ENCODE measurements around the gene KIFC3. TPM values are rescaled to one million over a fixed set of nuclear protein-coding genes. Genes with fewer than 3 reads are reported as not detected.

The KIFC3 gene
- total RNA-seq, 8 experiments from 2014 or later, result 2.7 to 32.4 (median 8.2) TPM

- Histone ChIP-seq H3K4me3 (no peak overlapping the region), H3K27ac (peak overlapping the region in 1 of 2 donors; percentile 44), H3K4me1 (replicated peaks in 1 of 2) (peaks cover 8 to 11% of the 10 kb centered on the region in 2 donors)
- 67% methylated on average over 3 of the region's 9 CpGs; no CpG with 5 or more reads in 9 of the 10 experiments for WGBS, 10 experiments
- in situ Hi-C loops (cut with MboI; ENCODE audit: low pct_unique_long_range_greater_than_20kb in 2 of 9, low sequenced_read_pairs in 9 of 9, unreplicated experiment in 9 of 9), result loop anchor here in 2 of 9 experiments (25.0 kb wide), 2 partner anchors 223 to 248 kb away; partner anchors contain the start of genes USB1 (in 1 of the 2) and ZNF319 (in 1 of the 2)
- ATAC-seq (replicated peaks in 6 of 8), result no peak
Measured at GRCh38 chr16:57764006-57764340, 38.3 kb downstream of the KIFC3 start.

- no peak overlapping the region for H3K4me3 ChIP-seq
- H3K27ac ChIP-seq, result peak overlapping the region in 1 of 2 donors; percentile 44
- in situ Hi-C loops (cut with MboI; ENCODE audit: low pct_unique_long_range_greater_than_20kb in 2 of 9, low sequenced_read_pairs in 9 of 9, unreplicated experiment in 9 of 9), result loop anchor here in 2 of 9 experiments (25.0 kb wide), 2 partner anchors 224 to 249 kb away; partner anchors contain the start of genes USB1 (in 1 of the 2) and ZNF319 (in 1 of the 2)
- no peak for ATAC-seq (replicated peaks in 6 of 8)
- 80 to 100% (median 93%) methylated on average over 2 to 5 of the region's 14 CpGs; no CpG with 5 or more reads in 7 of the 10 experiments for WGBS, 10 experiments
- peaks cover 8 to 11% of the 10 kb centered on the region in 2 donors for H3K4me1 ChIP-seq (replicated peaks in 1 of 2)
Measured at GRCh38 chr16:57763285-57764005, 38.8 kb downstream of the KIFC3 start.

DNA sequence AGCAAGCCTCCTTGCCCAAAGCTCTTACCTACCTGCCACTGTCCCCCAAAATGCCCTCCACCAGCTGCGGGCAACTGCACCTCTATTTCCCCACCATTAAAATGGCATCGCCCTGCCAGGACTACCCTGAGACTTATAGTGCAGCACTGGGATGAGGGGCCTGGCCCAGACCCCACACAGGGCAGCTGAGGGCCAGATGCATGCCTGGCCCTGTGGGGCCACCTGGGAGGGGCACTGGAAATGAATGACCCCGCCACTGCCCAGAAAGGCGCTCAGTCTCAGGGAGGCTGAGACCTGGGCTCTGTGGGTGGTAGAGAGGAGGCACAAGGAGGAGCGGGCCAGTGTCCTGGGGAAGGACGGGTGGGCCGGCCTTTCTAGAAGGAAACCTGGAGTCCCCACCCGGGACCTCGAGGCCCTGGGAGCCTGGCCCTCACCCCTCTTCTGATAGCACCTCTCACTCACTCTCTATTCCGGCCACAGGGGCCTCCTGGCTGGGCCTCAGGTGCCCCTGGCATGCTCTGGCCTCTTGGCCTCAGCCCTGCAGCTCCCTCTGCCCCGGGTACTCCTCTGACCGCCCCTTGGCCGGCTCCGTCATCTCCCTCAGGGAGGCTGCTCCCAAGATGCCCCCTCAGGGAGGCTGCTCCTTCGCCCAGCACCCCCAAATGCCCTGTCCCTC is 39.8 kb downstream of the KIFC3 start:
- H3K4me1 ChIP-seq (replicated peaks in 1 of 2), result peaks cover 8 to 11% of the 10 kb centered on the region in 2 donors
- in situ Hi-C loops (cut with MboI; ENCODE audit: low pct_unique_long_range_greater_than_20kb in 2 of 9, low sequenced_read_pairs in 9 of 9, unreplicated experiment in 9 of 9), result loop anchor here in 2 of 9 experiments (25.0 kb wide), 2 partner anchors 225 to 250 kb away; partner anchors contain the start of genes USB1 (in 1 of the 2) and ZNF319 (in 1 of the 2)
- no peak overlapping the region for H3K4me3 ChIP-seq
- H3K27ac ChIP-seq, result no peak overlapping the region
- no peak for ATAC-seq (replicated peaks in 6 of 8)
- WGBS, 10 experiments, result 50 to 100% (median 73%) methylated on average over 1 to 2 of the region's 15 CpGs; no CpG with 5 or more reads in 7 of the 10 experiments

- ATAC-seq (replicated peaks in 6 of 8), result no peak
- 100% methylated on average over 1 to 2 of the region's 12 CpGs; no CpG with 5 or more reads in 6 of the 10 experiments for WGBS, 10 experiments
- H3K4me1 ChIP-seq (replicated peaks in 1 of 2), result peaks cover 8 to 11% of the 10 kb centered on the region in 2 donors
- H3K4me3 ChIP-seq, result no peak overlapping the region
- H3K27ac ChIP-seq, result no peak overlapping the region
- in situ Hi-C loops (cut with MboI; ENCODE audit: low pct_unique_long_range_greater_than_20kb in 2 of 9, low sequenced_read_pairs in 9 of 9, unreplicated experiment in 9 of 9), result loop anchor here in 2 of 9 experiments (25.0 kb wide), 2 partner anchors 225 to 250 kb away; partner anchors contain the start of genes USB1 (in 1 of the 2) and ZNF319 (in 1 of the 2)
Measured at GRCh38 chr16:57761957-57762356, 40.3 kb downstream of the KIFC3 start.

DNA sequence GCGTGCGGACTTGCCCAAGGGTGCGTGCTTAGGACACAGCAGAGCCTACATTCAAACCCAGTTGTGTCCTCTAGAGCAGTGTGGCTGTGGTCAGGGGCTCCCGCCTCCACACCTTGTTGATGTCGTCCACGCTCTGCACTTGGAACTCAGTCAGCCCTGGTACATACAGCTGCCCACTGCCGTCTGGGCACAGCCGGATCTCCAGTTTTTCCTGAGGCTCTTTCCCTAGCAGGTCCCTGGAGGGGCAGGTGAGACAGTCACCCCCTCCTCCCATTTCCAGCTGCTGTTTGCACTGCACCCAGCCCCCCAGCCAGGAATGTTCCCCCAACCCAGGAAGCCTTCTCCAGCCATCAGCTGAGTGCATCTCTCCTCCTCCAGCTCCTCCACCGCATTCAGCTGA is 41.0 kb downstream of the KIFC3 start:
- 17 to 100% (median 90%) methylated on average over 1 to 6 of the region's 9 CpGs; no CpG with 5 or more reads in 5 of the 10 experiments for WGBS, 10 experiments
- ATAC-seq (replicated peaks in 6 of 8), result no peak
- Histone ChIP-seq H3K4me1 (replicated peaks in 1 of 2) (peaks cover 8 to 11% of the 10 kb centered on the region in 2 donors), H3K27ac (no peak overlapping the region), H3K4me3 (no peak overlapping the region)
- in situ Hi-C loops (cut with MboI; ENCODE audit: low pct_unique_long_range_greater_than_20kb in 2 of 9, low sequenced_read_pairs in 9 of 9, unreplicated experiment in 9 of 9), result loop anchor here in 2 of 9 experiments (25.0 kb wide), 2 partner anchors 226 to 251 kb away; partner anchors contain the start of genes USB1 (in 1 of the 2) and ZNF319 (in 1 of the 2)

- WGBS, 10 experiments, result 85 to 100% (median 90%) methylated on average over 1 to 13 of the region's 40 CpGs; no CpG with 5 or more reads in 4 of the 10 experiments
- Histone ChIP-seq H3K4me1 (replicated peaks in 1 of 2) (peaks cover 8 to 11% of the 10 kb centered on the region in 2 donors), H3K4me3 (no peak overlapping the region), H3K27ac (no peak overlapping the region)
- ATAC-seq (replicated peaks in 6 of 8), result no peak
- in situ Hi-C loops (cut with MboI; ENCODE audit: low pct_unique_long_range_greater_than_20kb in 2 of 9, low sequenced_read_pairs in 9 of 9, unreplicated experiment in 9 of 9), result loop anchor here in 2 of 9 experiments (25.0 kb wide), 2 partner anchors 227 to 252 kb away; partner anchors contain the start of genes USB1 (in 1 of the 2) and ZNF319 (in 1 of the 2)
Measured at GRCh38 chr16:57760357-57761160, 41.7 kb downstream of the KIFC3 start.

GRCh38 chr16:57759541-57760356 is 42.5 kb downstream of the KIFC3 start:
- peaks cover 7 to 8% of the 10 kb centered on the region in 2 donors for H3K4me1 ChIP-seq (replicated peaks in 1 of 2)
- in situ Hi-C loops (cut with MboI; ENCODE audit: low pct_unique_long_range_greater_than_20kb in 2 of 9, low sequenced_read_pairs in 9 of 9, unreplicated experiment in 9 of 9), result loop anchor here in 2 of 9 experiments (10.0 to 25.0 kb wide), 3 partner anchors 105 to 253 kb away; partner anchors contain the start of genes USB1 (in 1 of the 2) and ZNF319 (in 1 of the 2)
- 40 to 93% (median 83%) methylated on average over 1 to 12 of the region's 21 CpGs; no CpG with 5 or more reads in 2 of the 10 experiments for WGBS, 10 experiments
- H3K27ac ChIP-seq, result no peak overlapping the region
- no peak overlapping the region for H3K4me3 ChIP-seq
- ATAC-seq (replicated peaks in 6 of 8), result no peak

DNA sequence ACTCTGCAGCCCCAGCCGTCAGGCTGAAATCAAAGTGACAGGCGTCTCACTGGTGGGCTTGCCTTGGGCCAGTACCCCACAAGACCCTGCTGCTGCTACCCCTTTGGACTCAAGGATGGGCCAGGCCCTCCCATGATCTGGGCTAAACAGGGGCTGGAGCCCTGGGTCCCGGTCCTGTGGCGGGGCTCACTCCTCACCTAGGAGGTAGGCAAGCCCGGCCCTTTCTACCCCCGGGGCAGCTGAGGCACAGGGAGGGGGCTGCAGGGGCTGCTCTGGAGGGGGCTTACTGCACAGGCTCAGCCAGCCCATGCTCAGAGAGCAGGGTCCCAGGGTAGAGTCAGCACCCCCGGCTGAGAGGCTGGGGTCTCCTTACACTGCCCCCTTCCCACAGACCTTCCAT is 43.2 kb downstream of the KIFC3 start:
- no CpG with 5 or more reads among the region's 7 CpGs for WGBS, 10 experiments
- ATAC-seq (replicated peaks in 6 of 8), result no peak
- Histone ChIP-seq H3K4me1 (replicated peaks in 1 of 2) (peaks cover under 1 to 3% of the 10 kb centered on the region in 2 donors), H3K27ac (no peak overlapping the region), H3K4me3 (no peak overlapping the region)
- in situ Hi-C loops (cut with MboI; ENCODE audit: low pct_unique_long_range_greater_than_20kb in 2 of 9, low sequenced_read_pairs in 9 of 9, unreplicated experiment in 9 of 9), result loop anchor here in 2 of 9 experiments (10.0 to 25.0 kb wide), 3 partner anchors 106 to 253 kb away; partner anchors contain the start of genes USB1 (in 1 of the 2) and ZNF319 (in 1 of the 2)

- ATAC-seq (replicated peaks in 6 of 8), result no peak
- Histone ChIP-seq H3K27ac (no peak overlapping the region), H3K4me1 (replicated peaks in 1 of 2) (no peaks in the 10 kb centered on the region), H3K4me3 (no peak overlapping the region)
- WGBS, 10 experiments, result 0 to 100% (median 88%) methylated on average over 1 to 5 of the region's 33 CpGs; no CpG with 5 or more reads in 6 of the 10 experiments
- in situ Hi-C loops (cut with MboI; ENCODE audit: low pct_unique_long_range_greater_than_20kb in 2 of 9, low sequenced_read_pairs in 9 of 9, unreplicated experiment in 9 of 9), result loop anchor here in 2 of 9 experiments (10.0 to 25.0 kb wide), 3 partner anchors 106 to 254 kb away; partner anchors contain the start of genes USB1 (in 1 of the 2) and ZNF319 (in 1 of the 2)
Measured at GRCh38 chr16:57758331-57759117, 43.8 kb downstream of the KIFC3 start.

GRCh38 chr16:57757883-57758282 is 44.4 kb downstream of the KIFC3 start:
- 90 to 100% (median 97%) methylated on average over 1 to 6 of the region's 7 CpGs; no CpG with 5 or more reads in 6 of the 10 experiments for WGBS, 10 experiments
- Histone ChIP-seq H3K27ac (no peak overlapping the region), H3K4me3 (no peak overlapping the region), H3K4me1 (replicated peaks in 1 of 2) (no peaks in the 10 kb centered on the region)
- no peak for ATAC-seq (replicated peaks in 6 of 8)
- in situ Hi-C loops (cut with MboI; ENCODE audit: low pct_unique_long_range_greater_than_20kb in 2 of 9, low sequenced_read_pairs in 9 of 9, unreplicated experiment in 9 of 9), result loop anchor here in 2 of 9 experiments (10.0 to 25.0 kb wide), 3 partner anchors 107 to 254 kb away; partner anchors contain the start of genes USB1 (in 1 of the 2) and ZNF319 (in 1 of the 2)

All from motor neuron (in vitro differentiated cells).